Renal pelvis (tissue), 4 donors: ENCODE measurements around the gene SDC3. TPM values are rescaled to one million over a fixed set of nuclear protein-coding genes. Genes with fewer than 3 reads are reported as not detected.

ENCODE experiments used
- DNase-seq: peaks from one replicate; pipeline ENCODE4 v3.0.0-alpha.2; 2013
- polyA plus RNA-seq, 3 donors: library from polyadenylated mRNA; unstranded; fragments of 120-200 nt; gene quantifications; one replicate each; pipeline ENCODE4 v1.2.1, GENCODE V29; 2013; ENCODE audit not compliant: insufficient read length in 3 of 3

SDC3 gene
- polyA plus RNA-seq, 3 donors: 25.2 to 32.8 (median 31.3) TPM

DNA sequence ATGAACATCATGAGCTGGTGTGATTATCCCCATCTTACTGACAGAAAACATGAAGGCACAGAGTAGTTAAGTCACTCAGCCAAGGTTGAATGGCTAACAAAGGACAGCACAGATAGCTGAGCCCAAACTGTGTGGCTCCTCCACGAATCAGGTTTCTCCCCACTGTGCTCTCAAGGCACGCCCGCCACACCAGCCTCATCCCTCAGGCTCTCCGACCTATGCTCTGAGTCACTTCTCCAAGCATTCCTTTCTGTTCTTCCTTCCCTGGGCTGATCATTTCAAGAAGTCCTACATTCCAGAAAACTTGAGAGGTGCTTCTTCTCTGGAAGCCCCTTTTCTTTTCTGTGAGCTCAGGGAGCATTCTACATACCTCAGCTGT lies 25.3 kb upstream of the SDC3 start:
- no peak for DNase-seq

- DNase-seq: no peak
Observed at GRCh38 chr1:30930631-30931173, 22.1 kb upstream of the SDC3 start.

- DNase-seq: no peak
Observed at GRCh38 chr1:30929944-30930525, 21.5 kb upstream of the SDC3 start.

DNA sequence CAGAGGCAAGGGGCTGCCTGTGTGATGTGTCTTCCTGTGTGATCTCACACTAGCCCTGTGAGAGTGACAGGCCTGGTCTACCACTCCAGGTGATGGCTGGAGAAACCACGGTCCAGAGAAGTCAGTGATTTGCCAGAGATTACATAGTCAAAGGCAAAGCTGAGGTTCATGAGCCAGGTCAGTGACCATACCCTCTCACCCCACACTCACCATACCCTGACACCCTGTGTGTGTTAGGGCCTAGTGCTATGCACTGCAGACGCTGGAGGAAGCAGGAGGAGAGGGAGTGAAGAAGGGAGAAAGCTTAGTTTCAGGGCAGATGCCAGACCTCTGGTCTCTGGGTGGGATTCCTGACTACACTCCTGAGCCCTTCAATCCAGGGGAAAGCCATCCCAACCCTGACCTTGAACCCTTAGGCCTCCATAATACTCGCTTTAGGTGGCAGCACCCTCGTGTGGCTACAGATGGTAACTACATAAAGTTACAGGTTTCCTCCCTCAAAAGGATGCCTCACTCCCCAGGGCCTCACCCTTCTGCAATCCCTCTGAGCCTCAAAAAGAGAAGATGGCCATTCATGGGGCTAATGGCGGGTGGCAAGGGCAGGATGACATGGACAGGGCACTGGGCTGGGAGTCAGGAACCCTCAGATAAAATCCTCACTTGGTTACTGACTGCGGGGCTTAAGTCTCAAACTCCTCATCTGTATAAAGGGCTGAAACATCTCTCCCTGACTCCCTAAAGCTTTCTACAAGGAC lies 20.8 kb upstream of the SDC3 start:
- DNase-seq: no peak

- no peak for DNase-seq
Observed at GRCh38 chr1:30928789-30929134, 20.2 kb upstream of the SDC3 start.

- DNase-seq: no peak
Observed at GRCh38 chr1:30928171-30928570, 19.6 kb upstream of the SDC3 start.

- DNase-seq: no peak
Observed at GRCh38 chr1:30927448-30927847, 18.9 kb upstream of the SDC3 start.

DNA sequence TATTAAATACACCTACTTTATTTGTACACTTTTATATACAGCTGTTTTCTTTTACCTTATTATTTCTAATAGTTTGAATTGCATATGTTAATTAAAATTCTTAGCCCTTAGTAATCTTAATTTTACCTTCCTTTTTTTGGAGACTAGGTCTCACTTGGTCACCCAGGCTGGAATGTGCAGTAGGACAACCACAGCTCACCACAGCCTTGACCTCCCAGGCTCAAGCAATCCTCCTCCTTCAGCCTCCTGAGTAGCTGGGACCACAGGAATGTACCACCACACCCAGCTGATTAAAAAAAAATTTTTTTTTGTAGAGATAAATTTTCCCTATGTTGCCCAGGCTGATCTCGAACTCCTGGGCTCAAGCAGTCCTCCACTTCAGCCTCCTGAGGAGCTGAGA lies 15.0 kb upstream of the SDC3 start:
- no peak for DNase-seq

GRCh38 chr1:30920827-30921226 lies 12.3 kb upstream of the SDC3 start:
- DNase-seq: no peak

- DNase-seq: no peak
Observed at GRCh38 chr1:30919025-30919881, 10.7 kb upstream of the SDC3 start.

GRCh38 chr1:30916296-30916695 lies 7.7 kb upstream of the SDC3 start:
- DNase-seq: no peak

- DNase-seq: no peak
Observed at GRCh38 chr1:30915491-30916230, 7.1 kb upstream of the SDC3 start.

DNA sequence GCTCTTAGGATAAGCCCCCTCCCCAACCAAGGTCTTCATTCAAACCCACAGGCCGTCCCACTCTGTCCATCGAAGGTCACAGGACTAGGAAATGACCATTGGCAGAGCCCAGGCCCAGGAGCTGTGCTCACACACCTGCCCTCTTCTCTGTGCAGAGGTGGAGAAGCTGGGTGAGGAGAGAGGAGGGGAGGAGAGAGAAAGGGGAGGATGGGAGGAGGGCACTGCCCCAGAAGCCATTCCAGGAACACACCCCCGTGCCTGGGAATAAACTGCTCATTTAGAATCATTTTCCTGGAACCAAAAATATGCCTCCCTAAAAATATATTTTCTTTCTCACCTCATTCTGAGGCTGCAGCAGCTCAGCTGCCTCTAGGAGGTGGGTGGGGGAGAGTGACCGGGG lies 6.4 kb upstream of the SDC3 start:
- DNase-seq: no peak

GRCh38 chr1:30914587-30914922 lies 6.0 kb upstream of the SDC3 start:
- DNase-seq: no peak

DNA sequence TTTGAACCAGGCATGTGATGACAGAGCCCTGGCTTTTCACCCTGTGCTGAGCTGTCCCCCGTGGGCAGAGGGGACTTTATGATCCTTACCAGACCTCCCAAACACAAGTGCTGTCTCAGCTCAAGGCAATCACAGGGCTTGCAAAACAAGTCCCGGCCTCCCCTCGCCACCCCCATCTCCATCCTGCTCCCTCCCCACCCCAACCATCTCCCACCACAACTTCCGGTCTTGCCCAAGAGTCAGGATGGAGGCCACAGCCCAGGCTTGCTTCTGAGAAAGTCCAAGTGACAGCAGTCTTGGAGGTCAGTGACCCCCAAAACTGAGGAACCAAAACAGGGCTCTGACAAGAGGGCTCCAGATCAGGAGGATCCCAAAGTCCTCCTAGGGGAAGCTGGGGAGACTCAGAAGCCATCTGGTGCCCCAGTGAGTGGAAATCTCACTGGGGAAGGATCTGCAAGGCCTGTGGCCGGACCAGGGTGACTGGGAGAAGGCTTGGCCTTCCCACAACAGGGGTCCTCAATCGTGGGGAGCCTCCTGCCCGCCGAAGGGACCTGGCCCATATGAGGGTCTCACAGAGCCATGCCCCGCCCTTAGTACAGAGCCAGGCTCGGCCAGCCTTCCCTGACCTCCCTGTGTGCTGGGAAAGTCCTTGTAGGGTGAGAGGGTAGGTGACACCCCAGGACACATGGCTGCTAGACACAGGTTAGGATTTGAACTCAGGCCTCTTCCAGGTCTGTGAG lies 4.5 kb upstream of the SDC3 start:
- DNase-seq: no peak

- DNase-seq: no peak
Observed at GRCh38 chr1:30912224-30912623, 3.7 kb upstream of the SDC3 start.

DNA sequence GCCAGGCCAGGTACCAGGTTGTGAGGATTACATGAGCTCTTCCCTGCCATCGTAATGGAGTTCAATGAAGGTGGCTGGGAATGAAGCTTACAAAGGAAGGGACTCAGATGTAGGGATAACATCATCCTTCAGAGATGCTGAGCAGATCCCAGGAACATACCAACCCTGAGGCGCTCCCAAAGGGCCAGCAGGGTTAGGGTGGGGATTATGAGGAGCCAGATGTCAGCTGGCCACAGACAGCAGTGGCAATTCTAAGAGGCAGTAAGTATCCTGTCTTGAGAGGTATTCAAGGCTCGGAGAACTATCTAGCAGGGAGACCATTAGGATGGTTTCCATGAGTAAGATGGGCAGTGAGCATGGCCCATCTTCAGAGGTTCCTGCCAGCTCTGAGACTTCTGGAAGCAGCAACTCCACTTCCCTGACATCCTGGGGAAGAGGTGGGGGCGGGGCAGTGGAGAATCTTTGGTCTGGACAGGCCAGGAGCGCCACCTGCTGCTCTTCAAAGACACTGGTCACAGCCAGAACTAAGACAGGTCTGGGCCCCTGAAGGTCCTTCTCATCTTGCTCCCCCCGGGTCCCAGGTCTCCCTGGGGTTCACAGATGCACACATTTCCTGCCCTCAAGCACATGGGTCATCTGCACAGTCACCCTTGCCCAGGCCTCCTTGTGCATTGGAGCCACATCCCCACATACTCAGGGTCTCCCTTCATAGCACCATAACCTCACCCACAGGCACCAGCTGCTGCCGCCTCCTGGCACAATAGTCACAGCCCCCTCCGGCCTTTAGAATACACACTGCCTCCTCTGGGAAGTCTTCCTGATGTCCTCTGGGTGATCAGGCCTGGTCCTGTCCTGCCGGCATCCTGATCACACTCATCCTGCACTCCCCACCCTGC lies 2.7 kb upstream of the SDC3 start:
- peak; percentile 81 for DNase-seq

- DNase-seq: no peak
Observed at GRCh38 chr1:30909365-30910068, 959 bp upstream of the SDC3 start.

DNA sequence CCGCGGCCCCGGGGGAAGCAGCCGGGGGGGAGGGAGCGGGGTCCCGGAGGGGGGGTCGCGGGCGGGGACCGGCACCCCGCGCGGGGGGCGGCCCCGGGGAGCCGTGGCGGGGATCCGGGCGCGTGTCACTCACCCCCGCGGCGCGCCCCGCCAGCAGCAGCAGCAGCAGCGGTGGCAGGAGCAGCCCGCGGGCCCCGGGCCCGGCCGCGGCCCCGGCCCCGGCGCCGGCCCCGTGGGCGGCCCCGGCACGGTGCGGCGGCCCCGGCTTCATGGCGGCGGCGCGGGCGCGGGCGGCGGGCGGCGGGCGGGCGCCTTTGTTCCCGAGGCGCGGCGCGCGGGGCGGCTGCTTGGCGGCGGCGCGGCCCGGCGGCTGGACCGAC lies 252 bp downstream of the SDC3 start:
- DNase-seq: no peak
